Motor neuron (in vitro differentiated cells): Measurements from ENCODE around the gene GUF1. TPM values are rescaled to one million over a fixed set of nuclear protein-coding genes. Genes with fewer than 3 reads are reported as not detected.
A peak's percentile ranks its signal among the peaks of the same experiment; 100 is the strongest.

Source experiments
- ATAC-seq, 8 experiments: fragments of 200-7000 bp; cut with Tn5 transposase; replicated peaks in 6 of 8; 2 replicates each; pipeline ENCODE4 v1.8.0; 2021; ENCODE audit warnings: mild to moderate bottlenecking in 8 of 8, moderate library complexity in 8 of 8
- H3K27ac ChIP-seq, 2 donors: fragments of 250-450 bp; sonication (Bioruptor Pico); 2 replicates each; pipeline ENCODE4 v1.9.0; 2021; ENCODE audit warnings: antibody characterized with exemption in 2 of 2, mild to moderate bottlenecking in 2 of 2, moderate library complexity in 1 of 2
- H3K4me1 ChIP-seq, 2 donors: fragments of 250-450 bp; sonication (Bioruptor Pico); replicated peaks in 1 of 2; 2 replicates each; pipeline ENCODE4 v1.6.1; 2021; ENCODE audit warnings: antibody characterized with exemption in 2 of 2, mild to moderate bottlenecking in 2 of 2, moderate library complexity in 1 of 2
- H3K4me3 ChIP-seq, 5 donors: fragments of 250-450 bp; sonication (Bioruptor Pico); 2 replicates each; pipeline ENCODE4 v1.9.0; 2021; ENCODE audit warnings: antibody characterized with exemption in 5 of 5, mild to moderate bottlenecking in 5 of 5, moderate library complexity in 4 of 5
- WGBS, 10 experiments: fragments of 450-650 bp; shearing (Covaris generic); methylation state at CpG; one replicate each; pipeline ENCODE4 v1.0.0; 2022; 5-methylcytosine and 5-hydroxymethylcytosine counted together
- in situ Hi-C, 9 experiments: fragments of 400-800 bp; cut with MboI; loops; one replicate each; pipeline ENCODE4 v1.15.0; 2021; ENCODE audit warnings: low sequenced_read_pairs in 9 of 9, low pct_unique_long_range_greater_than_20kb in 2 of 9; ENCODE audit not compliant: unreplicated experiment in 9 of 9
- total RNA-seq, 8 experiments: library from RNA; unstranded; fragments of 300-600 nt; gene quantifications; 2 replicates each; pipeline versions ENCODE4 v1.2.3 to v1.2.4, GENCODE V29; 2022

The GUF1 gene
- total RNA-seq, result 10 to 100 TPM; 17.9 to 37.7 (median 25.1) TPM

- peak; percentile 90 to 96 (median 93) for ATAC-seq
- peak within 1 kb of the TSS; percentile 69 to 97 (median 82) for H3K4me3 ChIP-seq
- peak within 1 kb of the TSS; percentile 91 for H3K27ac ChIP-seq
- in situ Hi-C loops, result no loop called here
- WGBS, 10 experiments, result 0 to 7% (median 0%) methylated on average over 2 to 18 of the region's 57 CpGs; no CpG with 5 or more reads in 1 of the 10 experiments
- H3K4me1 ChIP-seq, result peaks cover 4 to 22% of the 10 kb centered on the region in 2 donors
Measured at GRCh38 chr4:44678094-44679041, at the start of gene GUF1. TSS of gene GUF1 (plus strand) at chr4:44678420. CDS start at chr4:44678623, 203 bp downstream.

- peak; percentile 38 to 69 (median 62) for ATAC-seq
- 0 to 40% (median 3%) methylated on average over 1 to 2 of the region's 2 CpGs; no CpG with 5 or more reads in 1 of the 10 experiments for WGBS, 10 experiments
- H3K27ac ChIP-seq, result no peak overlapping the region
- no peak overlapping the region for H3K4me3 ChIP-seq
- no peaks in the 10 kb centered on the region for H3K4me1 ChIP-seq
- in situ Hi-C loops, result loop anchor here in 6 of 9 experiments (25.0 kb wide), 3 partner anchors 867 to 1642 kb away; no protein-coding TSS in a partner anchor
Measured at GRCh38 chr4:44629280-44629866, 48.8 kb upstream of the GUF1 start.

GRCh38 chr4:44632089-44632488, 46.1 kb upstream of the GUF1 start:
- Histone ChIP-seq H3K4me1 (no peaks in the 10 kb centered on the region), H3K4me3 (no peak overlapping the region), H3K27ac (no peak overlapping the region)
- 26 to 100% (median 65%) methylated on average over 1 to 4 of the region's 4 CpGs for WGBS, 10 experiments
- no peak for ATAC-seq
- in situ Hi-C loops, result loop anchor here in 6 of 9 experiments (25.0 kb wide), 3 partner anchors 870 to 1645 kb away; no protein-coding TSS in a partner anchor

GRCh38 chr4:44632733-44633132, 45.5 kb upstream of the GUF1 start:
- H3K4me1 ChIP-seq, result no peaks in the 10 kb centered on the region
- WGBS, 10 experiments, result 31 to 98% (median 87%) methylated on average over 2 to 8 of the region's 8 CpGs; no CpG with 5 or more reads in 2 of the 10 experiments
- in situ Hi-C loops, result loop anchor here in 6 of 9 experiments (25.0 kb wide), 3 partner anchors 870 to 1645 kb away; no protein-coding TSS in a partner anchor
- H3K27ac ChIP-seq, result no peak overlapping the region
- no peak overlapping the region for H3K4me3 ChIP-seq
- ATAC-seq, result no peak

- no peak overlapping the region for H3K4me3 ChIP-seq
- H3K4me1 ChIP-seq, result no peaks in the 10 kb centered on the region
- no peak for ATAC-seq
- in situ Hi-C loops, result loop anchor here in 6 of 9 experiments (25.0 kb wide), 3 partner anchors 876 to 1651 kb away; no protein-coding TSS in a partner anchor
- 23 to 100% (median 82%) methylated on average over 1 to 4 of the region's 4 CpGs for WGBS, 10 experiments
- H3K27ac ChIP-seq, result no peak overlapping the region
Measured at GRCh38 chr4:44638091-44638490, 40.1 kb upstream of the GUF1 start.

GRCh38 chr4:44646151-44646550, 32.1 kb upstream of the GUF1 start:
- Histone ChIP-seq H3K4me1 (no peaks in the 10 kb centered on the region), H3K27ac (no peak overlapping the region), H3K4me3 (no peak overlapping the region)
- in situ Hi-C loops, result loop anchor here in 6 of 9 experiments (25.0 kb wide), 3 partner anchors 884 to 1659 kb away; no protein-coding TSS in a partner anchor
- no peak for ATAC-seq
- WGBS, 10 experiments, result 0 to 100% (median 72%) methylated on average over 1 of the region's 1 CpG; no CpG with 5 or more reads in 2 of the 10 experiments

GRCh38 chr4:44651425-44651824, 26.8 kb upstream of the GUF1 start, which contains the start of gene YIPF7:
TSS of gene YIPF7 (minus strand) at chr4:44651625. CDS start at chr4:44650100, 1,525 bp downstream.
- no peak for ATAC-seq
- no peak within 1 kb of the TSS for H3K4me3 ChIP-seq
- no peaks in the 10 kb centered on the region for H3K4me1 ChIP-seq
- no peak within 1 kb of the TSS for H3K27ac ChIP-seq
- WGBS, 10 experiments, result 0 to 100% (median 43%) methylated on average over 1 of the region's 1 CpG; no CpG with 5 or more reads in 1 of the 10 experiments
- in situ Hi-C loops, result no loop called here

GRCh38 chr4:44652002-44652401, 26.2 kb upstream of the GUF1 start:
- Histone ChIP-seq H3K4me1 (no peaks in the 10 kb centered on the region), H3K27ac (no peak overlapping the region), H3K4me3 (no peak overlapping the region)
- in situ Hi-C loops, result no loop called here
- 0 to 100% (median 74%) methylated on average over 1 of the region's 1 CpG; no CpG with 5 or more reads in 2 of the 10 experiments for WGBS, 10 experiments
- ATAC-seq, result no peak

- in situ Hi-C loops, result no loop called here
- no peak overlapping the region for H3K4me3 ChIP-seq
- H3K27ac ChIP-seq, result no peak overlapping the region
- 0 to 73% (median 58%) methylated on average over 2 to 3 of the region's 3 CpGs; no CpG with 5 or more reads in 3 of the 10 experiments for WGBS, 10 experiments
- no peaks in the 10 kb centered on the region for H3K4me1 ChIP-seq
- ATAC-seq, result no peak
Measured at GRCh38 chr4:44660396-44660795, 17.8 kb upstream of the GUF1 start.

- in situ Hi-C loops, result no loop called here
- H3K4me3 ChIP-seq, result no peak overlapping the region
- H3K4me1 ChIP-seq, result no peaks in the 10 kb centered on the region
- H3K27ac ChIP-seq, result no peak overlapping the region
- peak in 3 of 8 experiments; percentile 41 to 89 (median 50) for ATAC-seq
- WGBS, 10 experiments, result 0 to 86% (median 36%) methylated on average over 1 of the region's 1 CpG; no CpG with 5 or more reads in 3 of the 10 experiments
Measured at GRCh38 chr4:44661940-44662622, 16.1 kb upstream of the GUF1 start.

- Histone ChIP-seq H3K27ac (no peak overlapping the region), H3K4me1 (no peaks in the 10 kb centered on the region), H3K4me3 (no peak overlapping the region)
- in situ Hi-C loops, result no loop called here
- 14 to 80% (median 38%) methylated on average over 1 to 2 of the region's 2 CpGs; no CpG with 5 or more reads in 2 of the 10 experiments for WGBS, 10 experiments
- ATAC-seq, result peak in 3 of 8 experiments; percentile 56 to 81 (median 74)
Measured at GRCh38 chr4:44662623-44663005, 15.6 kb upstream of the GUF1 start.

GRCh38 chr4:44663539-44664263, 14.5 kb upstream of the GUF1 start:
- no peak for ATAC-seq
- WGBS, 10 experiments, result 11 to 91% (median 67%) methylated on average over 3 to 8 of the region's 20 CpGs; no CpG with 5 or more reads in 7 of the 10 experiments
- in situ Hi-C loops, result no loop called here

More at GRCh38 chr4:44663539-44664263, 14.5 kb upstream of the GUF1 start:
- Histone ChIP-seq H3K4me1 (no peaks in the 10 kb centered on the region), H3K4me3 (no peak overlapping the region), H3K27ac (no peak overlapping the region)
